Measurements from ENCODE around the gene DNAAF3.

Gene DNAAF3

DNA sequence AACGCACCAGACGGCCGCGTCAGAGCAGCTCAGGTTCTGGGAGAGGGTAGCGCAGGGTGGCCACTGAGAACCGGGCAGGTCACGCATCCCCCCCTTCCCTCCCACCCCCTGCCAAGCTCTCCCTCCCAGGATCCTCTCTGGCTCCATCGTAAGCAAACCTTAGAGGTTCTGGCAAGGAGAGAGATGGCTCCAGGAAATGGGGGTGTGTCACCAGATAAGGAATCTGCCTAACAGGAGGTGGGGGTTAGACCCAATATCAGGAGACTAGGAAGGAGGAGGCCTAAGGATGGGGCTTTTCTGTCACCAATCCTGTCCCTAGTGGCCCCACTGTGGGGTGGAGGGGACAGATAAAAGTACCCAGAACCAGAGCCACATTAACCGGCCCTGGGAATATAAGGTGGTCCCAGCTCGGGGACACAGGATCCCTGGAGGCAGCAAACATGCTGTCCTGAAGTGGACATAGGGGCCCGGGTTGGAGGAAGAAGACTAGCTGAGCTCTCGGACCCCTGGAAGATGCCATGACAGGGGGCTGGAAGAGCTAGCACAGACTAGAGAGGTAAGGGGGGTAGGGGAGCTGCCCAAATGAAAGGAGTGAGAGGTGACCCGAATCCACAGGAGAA, 50.9 kb downstream of the DNAAF3 start:
- no peak for DNase-seq

DNA sequence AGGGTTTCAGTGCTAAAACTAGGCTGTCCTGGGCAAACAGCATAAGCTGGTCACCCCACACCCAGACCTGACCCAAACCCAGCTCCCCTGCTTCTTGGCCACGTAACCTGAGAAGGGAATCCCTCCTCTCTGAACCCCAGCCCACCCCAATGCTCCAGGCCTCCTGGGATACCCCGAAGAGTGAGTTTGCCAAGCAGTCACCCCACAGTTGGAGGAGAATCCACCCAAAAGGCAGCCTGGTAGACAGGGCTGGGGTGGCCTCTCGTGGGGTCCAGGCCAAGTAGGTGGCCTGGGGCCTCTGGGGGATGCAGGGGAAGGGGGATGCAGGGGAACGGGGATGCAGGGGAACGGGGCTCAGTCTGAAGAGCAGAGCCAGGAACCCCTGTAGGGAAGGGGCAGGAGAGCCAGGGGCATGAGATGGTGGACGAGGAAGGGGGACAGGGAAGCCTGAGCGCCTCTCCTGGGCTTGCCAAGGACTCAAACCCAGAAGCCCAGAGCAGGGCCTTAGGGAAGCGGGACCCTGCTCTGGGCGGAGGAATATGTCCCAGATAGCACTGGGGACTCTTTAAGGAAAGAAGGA, 51.8 kb downstream of the DNAAF3 start:
- DNase-seq, result no peak

DNA sequence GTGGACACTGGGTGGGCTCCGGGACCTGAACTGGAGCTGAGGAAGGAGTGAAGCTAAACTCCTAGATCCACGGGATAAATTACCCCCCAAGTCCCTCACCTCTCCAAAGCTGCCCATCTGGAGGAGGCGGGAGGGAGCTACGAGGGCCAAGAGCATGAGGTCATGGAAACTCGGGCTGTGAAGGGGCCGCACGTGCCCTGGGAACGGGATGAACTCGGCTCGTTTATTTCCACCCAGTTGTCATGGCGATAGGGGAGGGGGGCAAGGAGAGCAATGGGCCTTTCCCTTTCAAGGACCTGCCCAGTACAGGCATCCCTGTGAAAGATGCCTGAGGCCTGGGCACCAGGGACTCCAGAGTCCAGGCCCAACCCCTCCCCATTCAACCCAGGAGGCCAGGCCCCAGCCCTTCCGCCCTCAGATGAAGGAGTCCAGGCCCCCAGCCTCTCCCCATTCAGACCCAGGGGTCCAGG, 52.8 kb downstream of the DNAAF3 start:
- no peak for DNase-seq

DNA sequence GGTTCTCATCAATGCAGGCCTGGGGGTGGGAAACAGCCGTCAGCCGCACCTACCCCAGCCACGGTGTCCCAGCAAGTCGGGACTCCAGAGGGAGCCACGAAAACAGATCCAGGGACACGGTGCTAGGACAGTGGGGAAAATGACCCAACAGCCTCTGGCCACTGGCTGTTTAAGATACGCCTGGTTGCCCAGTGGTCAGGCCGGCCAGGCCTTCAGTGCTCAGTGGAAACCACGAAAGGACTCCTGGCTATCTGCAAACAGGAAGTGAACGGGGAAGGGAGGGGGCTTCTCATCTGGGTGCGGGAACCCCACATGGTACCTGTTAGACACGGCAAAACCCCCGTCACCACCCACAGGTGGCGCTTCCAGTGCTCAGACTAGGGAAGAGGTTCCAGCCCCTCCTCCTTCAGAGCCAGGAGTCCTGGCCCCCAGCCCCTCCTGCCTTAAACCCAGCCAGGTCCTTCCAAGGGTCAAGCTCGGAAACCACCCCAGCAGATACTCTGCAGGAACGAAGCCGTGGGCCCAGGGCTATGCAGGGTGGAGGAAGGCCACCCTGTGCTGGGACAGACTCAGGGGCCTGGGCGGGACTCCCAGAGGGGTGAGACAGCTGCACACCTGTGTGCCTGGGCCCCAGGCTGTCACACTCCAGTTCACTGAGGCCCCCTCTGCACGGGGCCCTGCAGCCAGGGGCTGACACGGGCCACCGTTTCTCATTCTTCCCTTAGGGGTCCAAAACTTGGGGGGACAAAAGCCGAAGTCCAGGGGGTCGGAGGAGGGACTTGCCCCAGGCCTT, 53.4 kb downstream of the DNAAF3 start:
- DNase-seq, result no peak

DNA sequence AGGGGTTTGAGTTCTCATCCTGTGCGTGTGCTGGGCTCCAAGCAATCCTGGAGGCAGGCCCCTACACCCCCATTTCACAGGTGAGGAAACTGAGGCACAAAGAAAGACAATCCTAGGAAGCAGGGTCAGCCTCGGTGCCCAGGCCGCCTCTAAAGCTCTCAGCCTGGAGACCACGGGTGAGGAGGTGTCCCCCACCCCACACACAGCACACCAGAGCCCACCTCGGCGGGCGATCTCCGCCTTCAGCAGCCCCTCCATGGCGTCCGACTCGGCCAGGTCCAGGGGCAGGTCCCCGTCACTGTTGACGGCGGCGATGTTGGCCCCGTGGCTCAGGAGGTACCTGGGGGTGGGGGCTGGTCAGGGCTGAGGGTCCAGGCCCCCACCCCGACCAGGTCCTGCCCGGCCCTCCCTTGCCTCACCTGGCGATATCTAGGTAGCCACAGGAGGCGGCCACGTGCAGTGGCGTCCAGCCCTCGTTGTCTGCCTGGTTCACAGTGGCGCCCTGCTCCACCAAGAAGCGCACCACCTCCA, 54.1 kb downstream of the DNAAF3 start:
- DNase-seq, result no peak

DNA sequence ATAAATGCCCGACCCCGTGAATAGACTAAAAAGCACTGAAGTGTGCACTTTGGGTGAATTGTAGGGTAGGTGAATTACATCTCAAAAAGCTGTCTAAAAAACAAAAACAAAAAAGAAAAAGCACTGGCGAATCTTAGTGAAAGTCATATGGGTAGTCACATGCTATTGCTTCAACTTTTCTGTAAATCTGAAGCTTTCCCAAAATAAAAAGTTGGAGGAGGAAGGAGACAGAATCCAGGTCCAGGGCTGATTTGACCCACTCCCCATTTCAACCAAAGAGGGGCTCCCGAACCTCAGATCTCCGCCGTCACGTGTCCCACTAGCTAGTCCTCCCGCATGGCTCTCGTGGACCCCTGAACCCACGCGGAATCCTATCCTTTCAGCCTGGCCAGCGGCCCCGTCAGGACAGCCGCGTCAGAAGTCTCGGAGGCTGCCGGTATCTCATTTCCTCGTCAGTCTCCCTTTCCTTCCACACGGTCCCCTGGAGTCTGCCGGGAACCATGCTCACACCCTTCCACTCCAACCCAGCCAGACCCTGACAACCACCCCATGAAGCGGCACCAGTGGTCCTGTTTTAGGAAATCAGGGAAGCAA, 55.1 kb downstream of the DNAAF3 start:
- DNase-seq, result no peak

DNA sequence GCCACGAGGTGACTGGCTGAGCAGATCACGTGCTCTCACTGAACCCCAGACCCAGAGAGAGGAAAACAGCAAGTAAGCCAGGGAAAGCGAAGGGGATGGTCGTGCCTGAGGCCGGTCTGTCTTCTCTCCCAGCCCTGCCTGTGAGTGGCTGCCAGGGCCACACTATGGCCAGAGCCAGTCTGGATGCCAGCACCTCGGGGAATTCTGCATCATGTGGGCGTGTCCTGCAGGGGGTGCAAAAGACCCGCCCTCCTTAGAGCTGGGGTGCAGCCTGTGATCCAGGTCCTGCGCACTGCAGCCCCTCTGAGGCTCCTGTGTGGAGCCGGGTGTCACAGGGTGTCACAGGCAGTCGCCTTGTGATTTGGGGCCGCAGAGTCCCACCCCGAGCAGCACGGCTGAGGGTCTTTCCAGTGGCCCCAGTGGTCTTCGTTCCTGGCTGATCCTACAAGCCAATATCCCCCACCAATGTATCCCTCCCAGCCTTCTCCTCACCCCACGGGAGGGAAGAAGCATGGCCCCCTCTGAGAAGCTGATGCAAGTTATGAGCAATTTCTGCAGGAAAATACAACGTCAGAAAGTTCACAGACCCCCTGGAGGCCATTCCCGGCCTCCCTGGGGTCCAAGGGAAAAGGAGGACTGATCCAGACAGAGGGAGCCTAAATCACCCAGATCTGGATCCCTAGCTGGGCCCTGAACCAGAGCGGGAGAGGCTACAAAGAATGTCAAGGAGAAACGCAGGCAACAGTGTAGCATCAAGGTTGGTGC, 56.7 kb downstream of the DNAAF3 start:
- DNase-seq, result no peak

All from NCI-H1048 (cell line).